ENCODE data around the gene SAMSN1.

GRCh38 chr21:14548779-14549178 is 2.7 kb upstream of the SAMSN1 start:
- TF ChIP-seq CTCF (IDR thresholded peaks at IDR 0.05; ENCODE audit: poor library complexity), result no peak
- no peak for TF ChIP-seq EZH2phosphoT487 (IDR thresholded peaks at IDR 0.05; ENCODE audit: low read depth, severe bottlenecking, unreplicated experiment)
- TF ChIP-seq EZH2 (IDR thresholded peaks at IDR 0.05; ENCODE audit: borderline replicate concordance), result no peak
